PC-3 (cell line): ENCODE results near the gene RBBP5.

Experiments
- EZH2 ChIP-seq: fragments of 300-600 bp; sonication (generic); IDR thresholded peaks from one replicate; pipeline ENCODE4 v1.6.1; 2017; ENCODE audit warnings: antibody characterized with exemption, mild to moderate bottlenecking, low read length; ENCODE audit not compliant: unreplicated experiment
- TF ChIP-seq, protein P1 (sequence below): fragments of 300-600 bp; sonication (generic); conservative IDR thresholded peaks from 2 replicates; pipeline ENCODE4 v1.5.1; 2017; ENCODE audit warnings: antibody characterized with exemption, low read depth, mild to moderate bottlenecking, low read length

DNA sequence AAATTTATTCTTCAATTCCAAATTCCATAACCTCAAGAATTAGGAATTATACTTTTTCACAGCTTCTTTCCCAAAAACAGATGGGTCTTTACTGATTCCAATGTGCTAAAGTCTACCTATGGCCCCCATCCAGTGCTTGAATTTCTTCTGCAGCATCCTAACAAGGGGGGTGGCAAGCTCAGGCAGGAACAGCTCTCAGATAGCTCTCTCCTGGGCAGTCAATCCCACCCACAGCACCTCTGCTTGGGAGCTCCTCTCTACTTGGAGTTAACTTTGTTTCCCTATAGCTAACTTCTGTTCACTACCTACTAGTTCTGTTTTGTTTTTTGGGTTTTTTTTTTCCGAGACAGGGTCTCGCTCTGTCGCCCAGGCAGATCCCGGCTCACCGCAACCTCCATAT, 12.1 kb downstream of the RBBP5 start:
- no peak for TF ChIP-seq EZH2
- TF ChIP-seq, protein P1, sequence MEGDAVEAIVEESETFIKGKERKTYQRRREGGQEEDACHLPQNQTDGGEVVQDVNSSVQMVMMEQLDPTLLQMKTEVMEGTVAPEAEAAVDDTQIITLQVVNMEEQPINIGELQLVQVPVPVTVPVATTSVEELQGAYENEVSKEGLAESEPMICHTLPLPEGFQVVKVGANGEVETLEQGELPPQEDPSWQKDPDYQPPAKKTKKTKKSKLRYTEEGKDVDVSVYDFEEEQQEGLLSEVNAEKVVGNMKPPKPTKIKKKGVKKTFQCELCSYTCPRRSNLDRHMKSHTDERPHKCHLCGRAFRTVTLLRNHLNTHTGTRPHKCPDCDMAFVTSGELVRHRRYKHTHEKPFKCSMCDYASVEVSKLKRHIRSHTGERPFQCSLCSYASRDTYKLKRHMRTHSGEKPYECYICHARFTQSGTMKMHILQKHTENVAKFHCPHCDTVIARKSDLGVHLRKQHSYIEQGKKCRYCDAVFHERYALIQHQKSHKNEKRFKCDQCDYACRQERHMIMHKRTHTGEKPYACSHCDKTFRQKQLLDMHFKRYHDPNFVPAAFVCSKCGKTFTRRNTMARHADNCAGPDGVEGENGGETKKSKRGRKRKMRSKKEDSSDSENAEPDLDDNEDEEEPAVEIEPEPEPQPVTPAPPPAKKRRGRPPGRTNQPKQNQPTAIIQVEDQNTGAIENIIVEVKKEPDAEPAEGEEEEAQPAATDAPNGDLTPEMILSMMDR = no peak
